Activated CD4-positive, alpha-beta T cell treated with anti-CD3 and anti-CD28 coated beads for 4 hours (primary cell): ENCODE measurements around the gene TAP1.
"Not testable (repeated sequence)": the region's sequence is repeated elsewhere in the genome, so short reads cannot be mapped to it uniquely, and the experiment has no call there.

Experiments used
- DNase-seq, 2 donors: peaks; one replicate each; pipeline ENCODE4 v3.0.0-alpha.2; 2020

TAP1 gene

GRCh38 chr6:32838114-32838958 lies 15.2 kb downstream of the TAP1 start, which contains the start of gene TAP2:
TAP2 (minus strand) TSS chr6:32838739; CDS start chr6:32838233, 506 bp downstream.
- DNase-seq = peak; percentile 95 to 98

GRCh38 chr6:32837651-32838113 lies 15.8 kb downstream of the TAP1 start:
- no peak for DNase-seq

- no peak for DNase-seq
Observed at GRCh38 chr6:32836873-32837272, 16.6 kb downstream of the TAP1 start.

GRCh38 chr6:32835167-32835893 lies 18.2 kb downstream of the TAP1 start:
- DNase-seq = no peak

- no peak for DNase-seq
Observed at GRCh38 chr6:32833664-32834063, 19.8 kb downstream of the TAP1 start.

- DNase-seq = no peak
Observed at GRCh38 chr6:32832535-32832934, 21.0 kb downstream of the TAP1 start.

GRCh38 chr6:32830936-32831335 lies 22.6 kb downstream of the TAP1 start:
- DNase-seq = no peak

- no peak for DNase-seq
Observed at GRCh38 chr6:32830017-32830416, 23.5 kb downstream of the TAP1 start.

- DNase-seq = no peak
Observed at GRCh38 chr6:32829495-32829894, 24.0 kb downstream of the TAP1 start.

GRCh38 chr6:32827025-32827424 lies 26.5 kb downstream of the TAP1 start:
- no peak for DNase-seq

- no peak for DNase-seq
Observed at GRCh38 chr6:32825966-32826365, 27.5 kb downstream of the TAP1 start.

GRCh38 chr6:32819729-32820128 lies 33.8 kb downstream of the TAP1 start:
- DNase-seq = no peak

- DNase-seq = no peak
Observed at GRCh38 chr6:32818867-32819266, 34.6 kb downstream of the TAP1 start.

GRCh38 chr6:32816746-32817204 lies 36.7 kb downstream of the TAP1 start, which contains the start of gene HLA-DOB:
HLA-DOB (minus strand) TSS chr6:32817002; CDS start chr6:32816951, 51 bp downstream.
- no peak for DNase-seq

- no peak for DNase-seq
Observed at GRCh38 chr6:32815996-32816395, 37.5 kb downstream of the TAP1 start.

GRCh38 chr6:32815115-32815514 lies 38.4 kb downstream of the TAP1 start:
- DNase-seq = no peak

- no peak for DNase-seq
Observed at GRCh38 chr6:32814145-32814544, 39.4 kb downstream of the TAP1 start.

- no peak for DNase-seq
Observed at GRCh38 chr6:32809171-32809570, 44.3 kb downstream of the TAP1 start.

- no peak for DNase-seq
Observed at GRCh38 chr6:32807020-32807580, 46.4 kb downstream of the TAP1 start.

GRCh38 chr6:32805404-32805803 lies 48.1 kb downstream of the TAP1 start:
- not testable (repeated sequence) for DNase-seq

GRCh38 chr6:32803416-32803815 lies 50.1 kb downstream of the TAP1 start:
- no peak for DNase-seq

- DNase-seq = no peak
Observed at GRCh38 chr6:32799740-32800139, 53.8 kb downstream of the TAP1 start.

- no peak for DNase-seq
Observed at GRCh38 chr6:32799168-32799567, 54.3 kb downstream of the TAP1 start.
